Measurements from ENCODE around the gene HYAL3. TPM values are rescaled to one million over a fixed set of nuclear protein-coding genes. Genes with fewer than 3 reads are reported as not detected.

Gene HYAL3
- total and polyA plus RNA-seq, 2 experiments from 2014 or later = 2.4 to 7.1 TPM

- no peak for TF ChIP-seq ZNF462 (CRISPR knock-in tag; IDR thresholded peaks at IDR 0.05)
- TF ChIP-seq EZH2 (IDR thresholded peaks at IDR 0.05; ENCODE audit: low read depth, unreplicated experiment) = no peak
Observed at GRCh38 chr3:50254577-50255250, 44.5 kb downstream of the HYAL3 start (continued).

GRCh38 chr3:50251220-50251619 lies 48.0 kb downstream of the HYAL3 start:
- Histone ChIP-seq H3K36me3 (ENCODE audit: insufficient read depth) (peaks cover 2% of the 10 kb centered on the region; the same call in 1 of the 2 replicates), H4K20me1 (replicated peaks; ENCODE audit: insufficient read depth) (peaks cover 42% of the 10 kb centered on the region), H3F3A (replicated peaks; ENCODE audit: low read depth) (peaks cover 6% of the 10 kb centered on the region), H2AFZ (no peak overlapping the region), H3K4me1 (ENCODE audit: insufficient read depth) (peaks cover 13% of the 10 kb centered on the region), H3K9me2 (ENCODE audit: insufficient read depth) (no peaks in the 10 kb centered on the region), H3K79me2 (replicated peaks; ENCODE audit: insufficient read depth) (peaks cover 47% of the 10 kb centered on the region), H3K4me3 (no peak overlapping the region), H3K4me2 (no peak overlapping the region), H3K27ac (ENCODE audit: low read depth) (no peak overlapping the region), H3K27me3 (ENCODE audit: insufficient read depth) (no peaks in the 10 kb centered on the region)
- H3K9me3 Mint-ChIP-seq = no peaks in the 10 kb centered on the region; the same call in 2 of the 3 replicates
- no peak for DNase-seq (ENCODE audit: low spot score)
- H3K36me3 Mint-ChIP-seq (ENCODE audit: low read depth) = peaks cover 25% of the 10 kb centered on the region
- peaks cover 5% of the 10 kb centered on the region for H3K27me3 Mint-ChIP-seq (ENCODE audit: insufficient read depth, low read depth, poor library complexity)
- H3K4me1 Mint-ChIP-seq = peaks cover 28% of the 10 kb centered on the region
- no peak overlapping the region; the same call in 2 of the 3 replicates for H3K4me3 Mint-ChIP-seq
- no peak for TF ChIP-seq ZNF331 (CRISPR knock-in tag; IDR thresholded peaks at IDR 0.05; ENCODE audit: low read depth)
- TF ChIP-seq JUNB (IDR thresholded peaks at IDR 0.05; ENCODE audit: unreplicated experiment) = no peak
- no peak for TF ChIP-seq CTCF (conservative IDR thresholded peaks at IDR 0.05; ENCODE audit: low read depth in 2 of 2)
- no peak overlapping the region for H3K27ac Mint-ChIP-seq
- no peak for ATAC-seq

All from GM23338 (cell line).